Measurements from ENCODE around the gene TRMU. TPM values are rescaled to one million over a fixed set of nuclear protein-coding genes. Genes with fewer than 3 reads are reported as not detected.

TRMU gene
- total RNA-seq, 1 donor = 31.1 TPM

GRCh38 chr22:46373921-46374662, 38.6 kb downstream of the TRMU start:
- DNase-seq (ENCODE audit: low read depth) = no peak
- no peak for TF ChIP-seq CTCF (IDR thresholded peaks at IDR 0.05; ENCODE audit: insufficient read depth, low read depth, low read length)

GRCh38 chr22:46374663-46375474, 39.4 kb downstream of the TRMU start:
- no peak for DNase-seq (ENCODE audit: low read depth)
- TF ChIP-seq CTCF (IDR thresholded peaks at IDR 0.05; ENCODE audit: insufficient read depth, low read depth, low read length) = no peak

More at GRCh38 chr22:46373921-46374662, 38.6 kb downstream of the TRMU start:
- no peak overlapping the region for H3K4me3 ChIP-seq (ENCODE audit: low read depth, low read length)

GRCh38 chr22:46376111-46376510, 40.6 kb downstream of the TRMU start:
- TF ChIP-seq CTCF (IDR thresholded peaks at IDR 0.05; ENCODE audit: insufficient read depth, low read depth, low read length) = no peak
- DNase-seq (ENCODE audit: low read depth) = no peak
- H3K4me3 ChIP-seq (ENCODE audit: low read depth, low read length) = no peak overlapping the region

More at GRCh38 chr22:46374663-46375474, 39.4 kb downstream of the TRMU start:
- no peak overlapping the region for H3K4me3 ChIP-seq (ENCODE audit: low read depth, low read length)

- H3K4me3 ChIP-seq (ENCODE audit: low read depth, low read length) = no peak overlapping the region
- TF ChIP-seq CTCF (IDR thresholded peaks at IDR 0.05; ENCODE audit: insufficient read depth, low read depth, low read length) = no peak
- no peak for DNase-seq (ENCODE audit: low read depth)
Observed at GRCh38 chr22:46376908-46377524, 41.5 kb downstream of the TRMU start.

- TF ChIP-seq CTCF (IDR thresholded peaks at IDR 0.05; ENCODE audit: insufficient read depth, low read depth, low read length) = no peak
- DNase-seq (ENCODE audit: low read depth) = peak; percentile 63
- H3K4me3 ChIP-seq (ENCODE audit: low read depth, low read length) = no peak overlapping the region
Observed at GRCh38 chr22:46377525-46378425, 42.3 kb downstream of the TRMU start.
